ENCODE measurements around the gene EYA2. TPM values are rescaled to one million over a fixed set of nuclear protein-coding genes. Genes with fewer than 3 reads are reported as not detected.

The EYA2 gene
- total RNA-seq, 1 experiment from 2014 or later: not detected

DNA sequence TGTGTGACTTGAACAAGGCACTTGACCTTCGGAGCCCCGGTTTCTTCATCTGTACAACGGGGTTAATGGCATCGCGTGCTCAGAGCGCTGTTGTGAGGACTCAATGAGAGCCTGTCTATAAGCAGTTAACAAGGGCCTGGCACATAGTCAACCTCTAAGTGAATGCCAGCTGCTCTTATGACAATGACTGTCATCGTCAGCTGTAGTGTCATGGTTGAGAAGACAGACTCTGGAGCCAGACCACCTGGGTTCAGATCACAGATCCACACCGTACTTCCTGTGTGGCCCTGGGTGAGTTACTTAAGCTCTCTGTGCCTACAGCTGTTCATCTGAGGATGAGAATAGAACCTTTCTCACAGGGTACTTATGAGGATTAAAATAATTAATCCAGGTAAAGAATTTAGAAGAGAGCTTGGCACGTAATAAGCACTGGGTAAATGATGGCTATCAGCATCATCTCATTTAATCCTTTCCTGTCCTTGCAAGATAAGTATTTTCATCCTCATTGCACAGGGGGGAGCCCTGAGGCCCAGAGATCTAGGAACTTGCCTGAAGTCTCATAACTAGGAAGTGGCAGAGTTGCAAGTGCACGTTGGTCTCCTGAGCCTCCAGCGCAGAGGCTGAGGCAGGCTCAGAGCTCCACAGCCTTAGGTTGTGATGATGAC, 105.3 kb downstream of the EYA2 start:
- intact Hi-C loops (cut with micrococcal nuclease): no loop called here
- H3K27ac Mint-ChIP-seq (ENCODE audit: low read depth, unreplicated experiment): no peak overlapping the region
- TF ChIP-seq CTCF (IDR thresholded peaks at IDR 0.05; ENCODE audit: unreplicated experiment): no peak
- POLR2A ChIA-PET: interaction anchor here (0.6 to 1.3 kb wide), 2 partner anchors 167 to 298 kb away, joined by 3 read pairs; no protein-coding TSS in a partner anchor
- DNase-seq (ENCODE audit: unreplicated experiment): no peak
- BruUV-seq (replicated peaks): no TSS peak
- H3K4me3 Mint-ChIP-seq (ENCODE audit: unreplicated experiment): no peak overlapping the region
- peaks cover 18% of the 10 kb centered on the region for H3K27me3 Mint-ChIP-seq (ENCODE audit: insufficient read depth, unreplicated experiment)
- H3K36me3 Mint-ChIP-seq (ENCODE audit: insufficient read depth, unreplicated experiment): peaks cover 10% of the 10 kb centered on the region
- CTCF ChIA-PET: interaction anchor here (0.6 to 0.7 kb wide), 2 partner anchors 327 to 437 kb away, joined by 3 read pairs; no protein-coding TSS in a partner anchor
- no peaks in the 10 kb centered on the region for H3K4me1 Mint-ChIP-seq (ENCODE audit: insufficient read depth, unreplicated experiment)
- H3K9me3 Mint-ChIP-seq (ENCODE audit: unreplicated experiment): no peaks in the 10 kb centered on the region

DNA sequence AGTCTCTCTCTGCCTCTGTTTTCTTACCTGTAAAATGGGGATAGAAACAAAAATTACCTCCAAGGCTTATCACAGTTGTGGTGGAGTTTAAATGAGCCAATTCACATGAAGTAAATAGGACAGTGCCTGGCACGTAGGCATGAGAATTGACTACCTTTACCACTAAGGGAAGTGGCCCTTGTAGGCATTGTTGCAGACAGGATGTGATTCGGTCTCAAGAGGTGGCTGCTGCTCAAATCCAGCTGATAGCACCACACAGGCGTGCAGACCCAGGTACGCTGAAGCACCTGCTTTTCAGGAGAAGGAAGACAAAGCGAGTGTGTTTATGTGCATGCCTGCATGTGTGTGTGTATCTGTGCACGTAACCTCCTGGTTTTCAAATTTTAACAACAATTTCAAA, 108.6 kb downstream of the EYA2 start:
- DNase-seq (ENCODE audit: unreplicated experiment): no peak
- POLR2A ChIA-PET: no interaction called here
- H3K27ac Mint-ChIP-seq (ENCODE audit: low read depth, unreplicated experiment): no peak overlapping the region
- H3K4me1 Mint-ChIP-seq (ENCODE audit: insufficient read depth, unreplicated experiment): no peaks in the 10 kb centered on the region
- TF ChIP-seq CTCF (IDR thresholded peaks at IDR 0.05; ENCODE audit: unreplicated experiment): no peak
- H3K9me3 Mint-ChIP-seq (ENCODE audit: unreplicated experiment): no peaks in the 10 kb centered on the region
- intact Hi-C loops (cut with micrococcal nuclease): no loop called here
- no TSS peak for BruUV-seq (replicated peaks)
- H3K27me3 Mint-ChIP-seq (ENCODE audit: insufficient read depth, unreplicated experiment): peaks cover 18% of the 10 kb centered on the region
- H3K36me3 Mint-ChIP-seq (ENCODE audit: insufficient read depth, unreplicated experiment): peaks cover 10% of the 10 kb centered on the region
- H3K4me3 Mint-ChIP-seq (ENCODE audit: unreplicated experiment): no peak overlapping the region
- CTCF ChIA-PET: no interaction called here

- BruUV-seq (replicated peaks): no TSS peak
- no peak for TF ChIP-seq CTCF (IDR thresholded peaks at IDR 0.05; ENCODE audit: unreplicated experiment)
- H3K9me3 Mint-ChIP-seq (ENCODE audit: unreplicated experiment): no peaks in the 10 kb centered on the region
- H3K27me3 Mint-ChIP-seq (ENCODE audit: insufficient read depth, unreplicated experiment): peaks cover 18% of the 10 kb centered on the region
- H3K4me3 Mint-ChIP-seq (ENCODE audit: unreplicated experiment): no peak overlapping the region
- H3K4me1 Mint-ChIP-seq (ENCODE audit: insufficient read depth, unreplicated experiment): no peaks in the 10 kb centered on the region
- DNase-seq (ENCODE audit: unreplicated experiment): no peak
- ChIA-PET POLR2A (no interaction called here), CTCF (interaction anchor here (0.6 kb wide), 1 partner anchor 129 kb away, joined by 4 read pairs; no protein-coding TSS in a partner anchor)
- H3K27ac Mint-ChIP-seq (ENCODE audit: low read depth, unreplicated experiment): no peak overlapping the region
- intact Hi-C loops (cut with micrococcal nuclease): no loop called here
- peaks cover 10% of the 10 kb centered on the region for H3K36me3 Mint-ChIP-seq (ENCODE audit: insufficient read depth, unreplicated experiment)
Observed at GRCh38 chr20:47004179-47004578, 109.5 kb downstream of the EYA2 start.

DNA sequence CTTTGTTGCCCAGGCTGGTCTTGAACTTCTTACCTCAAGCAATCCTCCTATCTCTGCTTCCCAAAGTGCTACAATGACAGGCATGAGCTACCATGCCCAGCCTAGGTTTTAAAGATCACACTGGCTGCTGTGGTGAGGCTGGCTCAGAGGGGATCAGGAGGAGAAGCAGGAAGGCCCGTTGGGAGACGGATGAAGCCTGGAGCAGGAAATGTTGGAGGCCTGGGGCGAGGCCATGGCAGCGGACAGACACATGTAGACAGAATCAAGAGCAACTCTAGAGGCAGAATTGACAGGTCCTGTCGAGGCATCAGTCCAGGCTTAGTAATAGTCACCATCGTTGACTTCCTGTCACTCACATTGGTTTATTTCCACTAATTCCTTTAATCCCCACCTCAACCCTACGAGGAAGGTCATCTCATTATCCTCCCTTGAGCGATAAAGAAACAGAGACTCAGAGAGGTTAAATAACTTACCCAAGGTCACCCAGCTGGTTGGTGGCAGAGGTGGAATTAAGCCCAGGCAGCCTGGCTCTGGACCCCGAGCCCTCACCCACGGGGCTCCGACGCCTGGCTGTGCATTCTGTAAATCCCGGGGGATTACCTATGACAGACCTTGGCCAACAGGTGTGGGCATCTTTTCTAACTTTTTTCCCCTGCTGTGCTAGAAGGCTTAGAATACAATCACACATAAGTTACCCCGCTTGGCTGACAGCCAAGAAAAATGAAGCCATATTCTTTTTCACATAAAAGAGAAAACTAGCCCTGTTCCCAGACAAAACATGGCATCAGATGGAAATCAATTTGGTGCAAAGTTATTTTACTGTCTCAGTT, 113.4 kb downstream of the EYA2 start:
- no TSS peak for BruUV-seq (replicated peaks)
- CTCF ChIA-PET: interaction anchor here (0.7 kb wide), 1 partner anchor 155 kb away, joined by 4 read pairs; no protein-coding TSS in a partner anchor
- H3K9me3 Mint-ChIP-seq (ENCODE audit: unreplicated experiment): no peaks in the 10 kb centered on the region
- H3K27ac Mint-ChIP-seq (ENCODE audit: low read depth, unreplicated experiment): no peak overlapping the region
- peaks cover 6% of the 10 kb centered on the region for H3K36me3 Mint-ChIP-seq (ENCODE audit: insufficient read depth, unreplicated experiment)
- no peak for DNase-seq (ENCODE audit: unreplicated experiment)
- intact Hi-C loops (cut with micrococcal nuclease): no loop called here
- no peak overlapping the region for H3K4me3 Mint-ChIP-seq (ENCODE audit: unreplicated experiment)
- H3K4me1 Mint-ChIP-seq (ENCODE audit: insufficient read depth, unreplicated experiment): no peaks in the 10 kb centered on the region
- POLR2A ChIA-PET: no interaction called here
- no peak for TF ChIP-seq CTCF (IDR thresholded peaks at IDR 0.05; ENCODE audit: unreplicated experiment)
- H3K27me3 Mint-ChIP-seq (ENCODE audit: insufficient read depth, unreplicated experiment): peaks cover under 1% of the 10 kb centered on the region

Measured in MCF 10A (cell line).